Measurements from ENCODE around the gene ZC3HAV1. TPM values are rescaled to one million over a fixed set of nuclear protein-coding genes. Genes with fewer than 3 reads are reported as not detected.
"Not testable (repeated sequence)": the region's sequence is repeated elsewhere in the genome, so short reads cannot be mapped to it uniquely, and the experiment has no call there.

The ZC3HAV1 gene
- polyA plus RNA-seq, 1 donor (not counting 4 experiments of a cell fraction or from before 2014, with no cell fraction given): 31.7 TPM

DNA sequence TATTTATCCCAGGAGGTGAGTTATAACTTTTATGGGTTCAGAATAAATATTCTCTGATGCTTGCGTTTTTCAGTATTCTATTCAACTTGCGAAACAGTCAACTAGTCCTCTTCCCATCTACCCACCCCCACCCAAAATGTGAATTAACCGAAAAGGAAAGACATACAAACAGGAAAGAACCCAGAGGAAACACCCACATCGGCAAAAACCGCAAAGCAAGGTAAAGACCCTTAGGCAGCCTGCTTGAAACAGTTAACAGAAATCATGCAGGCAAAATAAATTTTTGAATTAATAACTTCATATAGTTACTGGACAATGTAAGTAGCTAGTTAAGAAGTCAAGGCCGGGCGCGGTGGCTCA, 5.4 kb downstream of the ZC3HAV1 start:
- TF ChIP-seq, protein P1, sequence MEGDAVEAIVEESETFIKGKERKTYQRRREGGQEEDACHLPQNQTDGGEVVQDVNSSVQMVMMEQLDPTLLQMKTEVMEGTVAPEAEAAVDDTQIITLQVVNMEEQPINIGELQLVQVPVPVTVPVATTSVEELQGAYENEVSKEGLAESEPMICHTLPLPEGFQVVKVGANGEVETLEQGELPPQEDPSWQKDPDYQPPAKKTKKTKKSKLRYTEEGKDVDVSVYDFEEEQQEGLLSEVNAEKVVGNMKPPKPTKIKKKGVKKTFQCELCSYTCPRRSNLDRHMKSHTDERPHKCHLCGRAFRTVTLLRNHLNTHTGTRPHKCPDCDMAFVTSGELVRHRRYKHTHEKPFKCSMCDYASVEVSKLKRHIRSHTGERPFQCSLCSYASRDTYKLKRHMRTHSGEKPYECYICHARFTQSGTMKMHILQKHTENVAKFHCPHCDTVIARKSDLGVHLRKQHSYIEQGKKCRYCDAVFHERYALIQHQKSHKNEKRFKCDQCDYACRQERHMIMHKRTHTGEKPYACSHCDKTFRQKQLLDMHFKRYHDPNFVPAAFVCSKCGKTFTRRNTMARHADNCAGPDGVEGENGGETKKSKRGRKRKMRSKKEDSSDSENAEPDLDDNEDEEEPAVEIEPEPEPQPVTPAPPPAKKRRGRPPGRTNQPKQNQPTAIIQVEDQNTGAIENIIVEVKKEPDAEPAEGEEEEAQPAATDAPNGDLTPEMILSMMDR (optimal IDR thresholded peaks at IDR 0.05 in 1 of 3, IDR thresholded peaks at IDR 0.05 in 1 of 3, conservative IDR thresholded peaks at IDR 0.05 in 1 of 3; ENCODE audit: extremely low read depth in 1 of 3, insufficient read depth in 2 of 3, low read length in 3 of 3): no peak
- no peak for TF ChIP-seq EZH2 (IDR thresholded peaks at IDR 0.05; ENCODE audit: low read length)
- Histone ChIP-seq H3K9me3 (ENCODE audit: control insufficient read depth, low read depth, low read length) (no peaks in the 10 kb centered on the region), H3K9ac (ENCODE audit: control insufficient read depth, extremely low read depth, insufficient read depth, low read length) (no peak overlapping the region), H2AFZ (ENCODE audit: control insufficient read depth, low read length) (no peak overlapping the region), H3K4me3 (ENCODE audit: control insufficient read depth in 2 of 3, extremely low read depth in 1 of 3, insufficient read depth in 2 of 3, low read depth in 1 of 3, low read length in 3 of 3) (no peak overlapping the region), H3K27me3 (ENCODE audit: control insufficient read depth, extremely low read depth, insufficient read depth, low read length) (no peaks in the 10 kb centered on the region), H3K79me2 (ENCODE audit: control insufficient read depth, insufficient read depth, low read length) (peaks cover 86% of the 10 kb centered on the region), H3K9me1 (ENCODE audit: control insufficient read depth, extremely low read depth, insufficient read depth, low read length) (no peaks in the 10 kb centered on the region), H3K4me2 (ENCODE audit: control insufficient read depth, extremely low read depth, insufficient read depth, low read depth, low read length) (no peak overlapping the region), H3K27ac (ENCODE audit: control insufficient read depth, insufficient read depth, low read length) (no peak overlapping the region), H3K36me3 (ENCODE audit: control insufficient read depth in 2 of 2, extremely low read depth in 1 of 2, insufficient read depth in 2 of 2, low read length in 2 of 2) (no peaks in the 10 kb centered on the region), H3K4me1 (ENCODE audit: control insufficient read depth, extremely low read depth, insufficient read depth, low read length) (peaks cover 9% of the 10 kb centered on the region), H4K20me1 (ENCODE audit: control insufficient read depth, extremely low read depth, insufficient read depth, low read length) (no peaks in the 10 kb centered on the region)
- no peak for DNase-seq (ENCODE audit: low read depth, low spot score)
- no peak for FAIRE-seq
- dilution Hi-C loops (cut with MboI; ENCODE audit: extremely low pct_ligation_motif_present, low sequenced_read_pairs): no loop called here

DNA sequence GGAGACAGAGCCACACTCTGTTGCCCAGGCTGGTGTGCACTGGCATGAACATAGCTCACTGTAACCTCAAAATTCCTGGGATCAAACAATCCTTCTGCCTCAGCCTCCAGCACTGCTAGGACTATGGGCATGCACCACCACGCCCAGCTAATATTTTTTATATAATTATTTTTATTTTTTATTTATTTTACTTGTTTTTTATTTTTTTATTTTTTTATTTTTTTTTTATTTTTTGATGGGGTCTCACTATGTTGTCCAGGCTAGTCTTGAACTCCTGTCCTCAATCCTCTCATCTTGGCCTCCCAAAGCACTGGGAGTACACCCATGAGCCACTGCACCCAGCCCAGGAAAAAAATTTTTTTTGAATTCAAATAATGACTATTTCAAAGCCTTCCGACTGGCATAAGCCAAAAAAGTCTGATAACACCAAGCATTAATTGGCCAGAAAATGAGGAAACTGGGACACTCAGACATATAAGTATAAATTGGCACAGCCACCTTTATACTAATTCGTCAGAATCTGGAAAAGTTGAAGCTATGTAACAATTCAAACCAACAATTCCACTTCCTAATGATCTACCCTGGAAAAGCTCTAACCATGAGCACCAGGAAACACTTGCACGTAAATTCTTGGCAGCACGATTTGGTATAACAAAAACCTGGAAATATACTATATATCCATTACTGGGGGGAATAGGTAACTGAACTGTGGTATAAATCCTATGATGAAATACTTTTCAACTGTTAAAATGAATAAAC, 6.3 kb downstream of the ZC3HAV1 start:
- Histone ChIP-seq H3K27ac (ENCODE audit: control insufficient read depth, insufficient read depth, low read length) (no peak overlapping the region), H3K9me1 (ENCODE audit: control insufficient read depth, extremely low read depth, insufficient read depth, low read length) (no peaks in the 10 kb centered on the region), H3K27me3 (ENCODE audit: control insufficient read depth, extremely low read depth, insufficient read depth, low read length) (no peaks in the 10 kb centered on the region), H2AFZ (ENCODE audit: control insufficient read depth, low read length) (no peak overlapping the region), H3K9me3 (ENCODE audit: control insufficient read depth, low read depth, low read length) (no peaks in the 10 kb centered on the region), H3K36me3 (ENCODE audit: control insufficient read depth in 2 of 2, extremely low read depth in 1 of 2, insufficient read depth in 2 of 2, low read length in 2 of 2) (no peaks in the 10 kb centered on the region), H3K4me2 (ENCODE audit: control insufficient read depth, extremely low read depth, insufficient read depth, low read depth, low read length) (no peak overlapping the region), H4K20me1 (ENCODE audit: control insufficient read depth, extremely low read depth, insufficient read depth, low read length) (no peaks in the 10 kb centered on the region), H3K79me2 (ENCODE audit: control insufficient read depth, insufficient read depth, low read length) (peaks cover 86% of the 10 kb centered on the region), H3K4me1 (ENCODE audit: control insufficient read depth, extremely low read depth, insufficient read depth, low read length) (peaks cover 9% of the 10 kb centered on the region), H3K4me3 (ENCODE audit: control insufficient read depth in 2 of 3, extremely low read depth in 1 of 3, insufficient read depth in 2 of 3, low read depth in 1 of 3, low read length in 3 of 3) (no peak overlapping the region), H3K9ac (ENCODE audit: control insufficient read depth, extremely low read depth, insufficient read depth, low read length) (no peak overlapping the region)
- dilution Hi-C loops (cut with MboI; ENCODE audit: extremely low pct_ligation_motif_present, low sequenced_read_pairs): no loop called here
- FAIRE-seq: no peak
- no peak for DNase-seq (ENCODE audit: low read depth, low spot score)
- no peak for TF ChIP-seq EZH2 (IDR thresholded peaks at IDR 0.05; ENCODE audit: low read length)
- TF ChIP-seq, protein P1 (optimal IDR thresholded peaks at IDR 0.05 in 1 of 3, IDR thresholded peaks at IDR 0.05 in 1 of 3, conservative IDR thresholded peaks at IDR 0.05 in 1 of 3; ENCODE audit: extremely low read depth in 1 of 3, insufficient read depth in 2 of 3, low read length in 3 of 3): no peak

DNA sequence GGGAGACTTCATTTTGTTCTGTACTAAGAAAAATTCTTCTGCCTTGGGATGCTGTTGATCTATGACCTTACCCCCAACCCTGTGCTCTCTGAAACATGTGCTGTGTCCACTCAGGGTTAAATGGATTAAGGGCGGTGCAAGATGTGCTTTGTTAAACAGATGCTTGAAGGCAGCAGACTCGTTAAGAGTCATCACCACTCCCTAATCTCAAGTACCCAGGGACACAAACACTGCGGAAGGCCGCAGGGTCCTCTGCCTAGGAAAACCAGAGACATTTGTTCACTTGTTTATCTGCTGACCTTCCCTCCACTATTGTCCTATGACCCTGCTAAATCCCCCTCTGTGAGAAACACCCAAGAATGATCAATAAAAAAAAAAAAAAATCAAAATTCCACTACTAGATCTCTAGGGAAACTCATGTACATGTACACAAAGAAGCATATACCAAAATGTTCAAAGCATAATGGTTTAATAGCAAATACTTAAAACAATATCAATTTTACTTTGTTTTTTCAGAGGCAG, 7.8 kb downstream of the ZC3HAV1 start:
- H3K9me3 ChIP-seq (ENCODE audit: control insufficient read depth, low read depth, low read length); H3K36me3 ChIP-seq (ENCODE audit: control insufficient read depth in 2 of 2, extremely low read depth in 1 of 2, insufficient read depth in 2 of 2, low read length in 2 of 2); H4K20me1 ChIP-seq (ENCODE audit: control insufficient read depth, extremely low read depth, insufficient read depth, low read length); DNase-seq (ENCODE audit: low read depth, low spot score); H3K9ac ChIP-seq (ENCODE audit: control insufficient read depth, extremely low read depth, insufficient read depth, low read length); H3K27me3 ChIP-seq (ENCODE audit: control insufficient read depth, extremely low read depth, insufficient read depth, low read length); H3K4me1 ChIP-seq (ENCODE audit: control insufficient read depth, extremely low read depth, insufficient read depth, low read length); H3K4me3 ChIP-seq (ENCODE audit: control insufficient read depth in 2 of 3, extremely low read depth in 1 of 3, insufficient read depth in 2 of 3, low read depth in 1 of 3, low read length in 3 of 3); H3K4me2 ChIP-seq (ENCODE audit: control insufficient read depth, extremely low read depth, insufficient read depth, low read depth, low read length); H3K27ac ChIP-seq (ENCODE audit: control insufficient read depth, insufficient read depth, low read length); H3K9me1 ChIP-seq (ENCODE audit: control insufficient read depth, extremely low read depth, insufficient read depth, low read length); H2AFZ ChIP-seq (ENCODE audit: control insufficient read depth, low read length); FAIRE-seq; dilution Hi-C loops (cut with MboI; ENCODE audit: extremely low pct_ligation_motif_present, low sequenced_read_pairs): not testable (repeated sequence)
- H3K79me2 ChIP-seq (ENCODE audit: control insufficient read depth, insufficient read depth, low read length): peaks cover 83% of the 10 kb centered on the region
